ENCODE results near the gene CACNB4.
A peak's percentile ranks its signal among the peaks of the same experiment; 100 is the strongest.
"Not testable (repeated sequence)": the region's sequence is repeated elsewhere in the genome, so short reads cannot be mapped to it uniquely, and the experiment has no call there.

The CACNB4 gene

DNA sequence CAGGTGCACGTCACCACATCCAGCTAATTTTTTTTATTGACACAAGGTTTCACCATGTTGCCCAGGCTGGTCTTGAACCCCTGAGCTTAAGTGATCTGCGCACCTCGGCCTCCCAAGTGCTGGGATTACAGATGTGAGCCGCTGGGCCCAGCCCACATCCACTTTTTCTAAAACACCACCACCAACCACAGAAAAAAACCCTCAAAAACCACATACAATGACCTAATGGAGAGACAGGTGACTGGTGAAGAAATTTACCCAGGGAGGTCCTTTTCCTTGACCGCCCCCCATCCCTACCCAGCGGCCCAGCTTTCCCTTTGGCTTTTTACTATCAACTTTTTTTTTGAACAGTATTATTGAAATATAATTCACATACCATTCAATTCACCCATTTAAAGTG lies 47.9 kb downstream of the CACNB4 start:
- no peak for DNase-seq (ENCODE audit: low spot score)

DNA sequence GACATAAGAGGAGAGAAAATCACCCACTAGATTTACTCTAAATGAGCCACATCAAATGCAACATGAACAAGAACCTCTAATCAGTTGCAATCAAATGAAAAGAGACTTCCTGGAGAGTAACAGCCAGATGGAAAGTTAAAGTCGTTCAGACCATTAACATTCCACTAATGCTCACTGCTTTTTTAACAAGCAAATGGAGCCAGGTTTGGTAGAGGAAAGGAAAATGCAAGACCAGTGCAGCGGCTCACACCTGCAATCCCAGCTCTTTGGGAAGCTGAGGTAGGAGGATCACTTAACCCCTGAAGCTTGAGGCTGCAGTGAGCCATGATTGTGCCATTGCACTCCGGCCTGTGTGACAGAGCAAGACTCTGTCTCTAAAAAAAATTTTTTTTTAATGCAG lies 48.5 kb downstream of the CACNB4 start:
- DNase-seq (ENCODE audit: low spot score) = no peak

DNA sequence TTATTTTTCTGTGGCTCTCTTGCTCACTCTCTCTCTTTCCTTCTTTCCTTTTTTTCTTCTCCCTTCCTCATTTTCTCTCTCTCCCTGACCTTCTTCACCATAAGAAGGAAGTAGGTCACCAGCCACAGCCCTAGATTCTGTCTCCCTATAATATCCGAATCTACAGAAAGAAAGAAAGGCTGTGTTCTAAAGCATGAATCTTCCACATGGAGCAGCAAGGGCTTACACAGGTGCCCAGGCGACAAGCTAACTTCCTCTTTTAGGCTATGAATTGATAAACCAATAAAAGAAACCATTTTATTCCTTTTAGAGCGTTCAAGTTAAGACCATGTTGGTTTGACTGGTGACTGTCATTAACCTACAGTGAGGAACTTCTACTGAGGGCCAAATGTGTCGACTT lies 49.3 kb downstream of the CACNB4 start:
- no peak for DNase-seq (ENCODE audit: low spot score)

DNA sequence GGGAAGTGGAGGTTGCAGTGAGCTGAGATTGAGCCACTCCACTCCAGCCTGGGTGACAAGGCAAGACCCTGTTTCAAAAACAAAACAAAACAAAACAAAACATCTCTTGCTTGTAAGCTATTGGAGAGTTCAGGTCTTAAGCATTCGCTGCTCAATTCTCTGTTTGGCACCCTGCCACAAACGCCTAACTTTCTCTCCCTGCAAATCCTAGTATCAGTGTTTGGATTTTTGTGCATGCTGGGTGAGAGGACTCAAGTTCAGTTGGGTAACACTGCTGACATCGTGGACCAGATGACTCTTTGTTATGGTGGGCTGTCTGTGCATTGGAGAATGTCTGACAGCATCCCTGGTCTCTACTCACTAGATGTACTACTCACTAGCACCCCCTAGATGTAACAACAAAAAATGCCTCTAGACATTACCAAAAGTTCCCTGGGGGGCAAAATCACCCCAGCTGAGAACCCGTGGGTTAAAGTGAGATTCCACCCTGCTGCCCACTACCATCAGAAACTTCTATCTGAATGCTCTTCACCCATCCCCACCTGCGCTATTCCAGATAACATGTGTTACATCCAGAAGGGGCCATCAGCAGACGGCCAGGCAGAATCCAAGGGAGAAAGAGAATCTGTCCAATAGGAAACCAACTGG lies 50.9 kb downstream of the CACNB4 start:
- DNase-seq (ENCODE audit: low spot score) = peak; percentile 44

DNA sequence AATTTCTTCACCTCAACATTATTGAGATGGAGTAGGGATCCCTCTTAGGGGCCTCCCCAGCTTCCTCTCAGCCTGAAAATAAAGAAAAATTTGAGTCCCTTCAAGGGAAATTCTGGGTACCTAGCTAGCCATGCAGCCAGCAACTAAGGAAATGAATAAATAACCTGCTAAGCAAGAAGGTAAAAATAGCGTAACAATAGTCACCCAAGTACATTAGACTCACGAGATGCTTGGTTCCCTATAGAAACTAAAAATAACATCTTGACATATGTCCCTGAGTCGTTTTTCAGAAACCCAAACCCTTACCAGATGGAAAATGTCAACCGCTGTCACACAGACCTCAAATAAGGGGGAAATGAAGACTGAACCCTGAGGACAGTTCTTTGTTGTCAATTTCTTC lies 51.9 kb downstream of the CACNB4 start:
- DNase-seq (ENCODE audit: low spot score) = no peak

DNA sequence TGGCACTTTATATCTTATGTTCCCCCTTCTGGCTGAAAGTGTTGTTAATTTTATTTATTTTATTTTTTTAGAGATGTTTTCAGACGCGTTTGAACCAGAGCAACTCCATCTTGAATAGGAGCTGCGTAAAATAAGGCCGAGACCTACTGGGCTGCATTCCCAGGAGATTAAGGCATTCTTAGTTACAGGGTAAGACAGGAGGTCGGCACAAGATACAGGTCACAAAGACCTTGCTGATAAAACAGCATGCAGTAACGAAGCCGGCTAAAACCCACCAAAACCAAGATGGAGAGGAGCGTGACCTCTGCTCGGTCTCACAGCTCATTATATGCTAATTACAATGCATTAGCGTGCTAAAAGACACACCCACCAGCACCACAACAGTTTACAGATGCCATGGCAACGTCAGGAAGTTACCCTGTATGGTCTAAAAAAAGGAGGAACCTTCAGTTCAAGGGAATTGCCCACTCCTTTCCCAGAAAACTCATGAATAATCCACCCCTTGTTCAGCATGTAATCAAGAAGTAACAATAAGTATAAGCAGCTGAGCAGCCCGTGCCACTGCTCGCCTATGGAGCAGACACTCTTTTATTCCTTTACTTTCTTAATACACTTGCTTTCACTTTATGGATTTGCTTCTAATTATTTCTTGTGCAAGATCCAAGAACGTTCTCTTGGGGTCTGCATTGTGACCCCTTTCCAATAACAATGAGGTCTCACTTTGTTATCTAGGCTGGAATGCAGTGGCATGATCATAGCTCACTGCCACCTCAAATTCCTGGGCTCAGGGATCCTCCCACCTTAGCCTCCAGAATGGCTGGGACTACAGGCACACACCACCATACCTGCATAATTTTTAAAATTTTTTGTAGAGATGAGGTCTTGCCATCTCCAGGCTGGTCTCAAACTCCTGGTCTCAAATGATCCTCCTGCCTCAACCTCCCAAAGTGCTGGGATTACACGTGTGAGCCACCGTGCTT lies 55.9 kb downstream of the CACNB4 start:
- no peak for DNase-seq (ENCODE audit: low spot score)

DNA sequence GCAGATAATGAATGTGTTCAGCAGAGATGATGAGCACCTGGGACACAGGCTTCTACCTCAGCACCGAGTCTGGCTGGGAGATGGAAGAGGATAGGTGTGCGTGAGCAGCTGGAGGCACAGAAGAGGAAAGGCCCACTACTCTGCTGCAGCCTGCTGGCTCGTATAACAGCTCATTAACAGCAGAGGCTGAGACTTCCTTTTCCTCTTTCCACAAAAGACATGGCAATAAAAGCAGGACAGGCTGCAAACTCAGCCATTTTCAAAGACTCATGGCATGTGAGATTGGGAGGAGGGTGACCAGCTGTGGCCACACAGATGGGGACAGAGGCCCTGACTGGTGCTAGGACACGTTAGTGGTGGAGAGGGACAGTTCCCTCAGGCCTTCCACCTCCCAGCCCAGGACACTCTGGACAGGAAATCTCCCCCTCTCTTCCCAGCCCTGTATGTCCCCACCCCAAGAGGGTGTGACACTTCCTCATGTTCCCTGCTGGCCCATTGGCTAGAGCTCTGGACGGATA lies 60.3 kb downstream of the CACNB4 start:
- DNase-seq (ENCODE audit: low spot score) = no peak

DNA sequence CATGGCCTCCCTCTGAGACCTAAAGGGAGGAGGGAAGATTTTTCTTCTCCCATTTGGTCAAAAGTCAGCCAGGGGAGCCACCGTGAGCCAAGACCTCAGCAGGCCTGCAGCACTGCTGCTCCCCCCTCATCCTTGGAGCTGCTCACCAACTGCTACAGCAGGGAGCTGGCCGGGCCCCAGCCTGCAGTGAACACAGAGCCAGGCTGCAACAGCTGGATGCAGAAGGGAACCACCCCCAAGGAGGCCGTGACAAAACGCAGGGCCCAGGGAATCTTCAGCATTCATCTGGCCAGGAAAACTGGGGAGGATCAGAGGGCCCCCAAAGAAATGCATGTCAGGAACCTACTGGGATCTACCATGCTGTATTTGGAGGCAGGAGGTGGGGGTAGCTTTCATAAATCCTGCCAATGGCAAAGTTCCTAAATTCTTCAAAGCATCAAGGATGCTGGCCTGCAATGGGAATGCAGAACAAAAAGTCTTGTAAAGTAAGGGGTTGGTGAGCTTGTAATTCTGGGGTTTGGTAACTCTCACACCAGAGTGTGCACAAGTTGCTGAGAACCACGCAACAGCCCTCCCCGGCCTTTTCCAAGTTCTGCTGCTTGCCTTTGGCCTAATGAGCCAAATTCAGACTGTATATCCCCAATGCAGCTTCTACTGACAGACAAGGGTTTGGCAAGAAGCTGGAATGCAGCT lies 61.0 kb downstream of the CACNB4 start:
- no peak for DNase-seq (ENCODE audit: low spot score)

DNA sequence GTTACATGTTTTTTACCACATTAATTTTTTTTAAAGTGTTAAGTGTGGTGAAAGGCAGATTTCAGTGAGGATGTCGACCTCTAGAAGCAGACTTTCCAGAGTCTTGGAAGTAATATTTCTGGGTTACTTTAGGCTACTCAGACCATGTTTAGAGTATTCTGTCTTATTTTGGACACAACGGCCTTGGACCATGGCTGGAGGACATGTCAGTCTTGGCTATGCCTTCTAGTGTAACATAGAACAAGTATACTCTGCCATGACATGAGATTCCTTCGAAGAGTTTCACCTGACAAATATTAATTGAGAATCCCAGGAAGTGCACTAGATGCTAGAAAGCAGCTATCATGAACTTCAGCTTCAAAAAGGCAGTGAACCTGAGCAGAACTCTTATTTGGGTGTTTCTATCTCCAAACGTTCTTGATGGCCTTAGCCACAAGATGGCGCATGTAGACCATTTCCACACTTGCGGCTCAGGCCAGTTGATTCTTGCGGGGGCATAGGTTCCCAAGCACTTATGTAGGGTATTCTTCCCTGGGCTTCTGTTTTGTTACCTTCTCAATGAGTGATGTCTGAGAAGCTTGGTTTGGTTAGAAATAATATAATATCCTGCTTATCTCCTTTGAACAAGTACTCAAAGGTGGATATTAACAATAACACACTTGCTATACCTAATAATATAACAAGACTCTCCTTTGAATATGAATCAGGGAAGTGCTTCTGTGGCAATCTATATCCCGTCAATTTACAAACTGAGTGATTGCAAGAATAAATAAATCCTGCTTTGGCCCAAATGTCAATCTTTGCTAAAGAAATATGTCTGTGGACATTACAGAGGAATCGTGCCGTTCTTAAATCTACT lies 62.0 kb downstream of the CACNB4 start:
- peak; percentile 62 for DNase-seq (ENCODE audit: low spot score)

DNA sequence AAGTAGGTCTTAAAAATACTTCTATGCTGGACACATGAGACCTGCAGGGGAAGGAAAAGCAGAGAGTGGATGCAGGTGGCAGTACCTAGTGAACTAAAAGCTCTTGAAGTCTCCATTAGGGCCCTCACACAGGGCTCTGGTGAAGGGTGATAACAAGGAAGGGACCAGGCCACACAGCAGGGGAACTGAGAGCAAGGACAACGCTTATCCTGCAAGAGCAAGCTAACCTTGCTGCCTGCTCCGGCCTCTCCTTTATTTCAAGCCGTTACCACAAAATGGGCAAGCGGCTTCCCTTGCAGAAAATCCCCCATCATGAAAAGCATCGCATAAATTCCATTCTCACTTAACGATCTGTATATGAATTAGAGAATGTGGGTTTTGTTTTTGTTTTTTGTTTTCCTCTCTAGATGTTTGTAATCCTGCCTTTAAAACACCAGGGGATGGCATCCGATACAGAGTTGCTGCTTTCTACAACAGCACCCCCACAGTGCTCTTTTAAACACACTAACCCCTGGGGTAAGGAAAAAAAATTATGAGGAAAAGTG lies 64.5 kb downstream of the CACNB4 start:
- DNase-seq (ENCODE audit: low spot score) = no peak

DNA sequence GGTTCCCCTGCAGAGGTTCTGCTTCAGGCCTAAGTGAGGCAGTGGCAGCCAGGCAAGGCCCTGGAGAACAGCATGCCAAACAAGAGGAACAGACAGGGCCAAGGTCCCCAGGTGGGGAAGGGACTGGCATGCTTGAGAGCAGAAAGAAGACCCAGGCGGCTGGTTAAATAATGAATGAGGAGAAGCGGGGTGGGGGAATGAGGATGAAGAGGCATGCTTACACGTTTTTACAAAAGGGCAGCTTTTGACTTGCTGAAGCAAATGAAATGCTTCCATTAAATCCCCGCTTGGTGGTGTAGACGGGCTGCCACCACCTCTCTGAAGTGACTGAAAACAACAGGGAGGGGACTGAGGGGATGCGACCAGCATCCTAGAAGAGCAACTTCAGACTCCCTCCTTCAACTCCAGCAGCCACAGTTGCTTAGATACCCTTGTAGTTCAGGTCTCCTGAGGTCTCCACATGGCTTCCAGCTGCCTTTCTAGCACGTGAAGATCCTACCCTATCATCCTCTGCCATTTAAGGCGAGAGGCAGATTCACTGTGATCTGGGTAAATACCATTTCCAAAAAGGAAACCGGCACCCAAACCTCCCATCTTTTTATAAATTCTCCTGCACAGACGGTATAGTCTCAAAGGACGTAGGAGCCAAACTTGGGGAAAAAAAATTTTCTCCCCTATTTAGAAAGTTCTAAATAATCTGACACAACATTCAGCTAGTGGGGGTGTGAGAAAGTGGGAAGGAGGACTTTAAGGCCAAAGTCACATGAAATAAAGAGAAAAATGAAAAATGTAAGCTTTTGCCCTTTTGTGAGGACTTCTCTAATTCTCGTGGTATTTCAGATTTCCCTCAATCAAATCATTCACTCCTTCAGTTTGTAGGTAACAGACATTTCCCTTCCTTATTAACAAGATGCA lies 65.6 kb downstream of the CACNB4 start:
- DNase-seq (ENCODE audit: low spot score) = no peak

DNA sequence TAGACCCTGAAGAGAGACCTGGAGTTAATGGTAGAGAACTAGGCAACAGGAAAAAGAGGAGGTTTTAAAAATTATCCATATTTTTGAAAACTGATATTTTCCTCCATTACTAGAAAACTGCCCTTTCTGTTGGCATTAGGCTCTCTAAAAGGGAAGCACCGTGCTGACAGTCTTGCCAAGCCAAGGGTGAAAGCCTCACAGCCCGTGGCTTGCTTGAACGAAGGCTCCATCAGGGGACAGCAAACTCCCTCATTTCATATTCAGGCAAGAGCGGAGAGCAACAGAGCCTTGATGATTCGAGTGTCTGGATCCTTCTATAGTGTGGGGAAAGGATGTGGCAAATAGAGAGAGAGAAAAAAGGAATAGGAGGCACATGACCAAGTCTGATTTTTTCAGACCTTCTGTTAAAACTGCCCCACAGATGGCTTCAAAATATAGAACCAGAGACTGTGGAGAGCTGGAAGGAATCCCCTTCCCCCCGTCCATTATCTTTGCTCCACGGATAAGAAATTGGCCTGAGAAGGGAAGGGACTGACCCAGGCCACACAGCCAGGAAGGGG lies 67.0 kb downstream of the CACNB4 start:
- DNase-seq (ENCODE audit: low spot score) = no peak

DNA sequence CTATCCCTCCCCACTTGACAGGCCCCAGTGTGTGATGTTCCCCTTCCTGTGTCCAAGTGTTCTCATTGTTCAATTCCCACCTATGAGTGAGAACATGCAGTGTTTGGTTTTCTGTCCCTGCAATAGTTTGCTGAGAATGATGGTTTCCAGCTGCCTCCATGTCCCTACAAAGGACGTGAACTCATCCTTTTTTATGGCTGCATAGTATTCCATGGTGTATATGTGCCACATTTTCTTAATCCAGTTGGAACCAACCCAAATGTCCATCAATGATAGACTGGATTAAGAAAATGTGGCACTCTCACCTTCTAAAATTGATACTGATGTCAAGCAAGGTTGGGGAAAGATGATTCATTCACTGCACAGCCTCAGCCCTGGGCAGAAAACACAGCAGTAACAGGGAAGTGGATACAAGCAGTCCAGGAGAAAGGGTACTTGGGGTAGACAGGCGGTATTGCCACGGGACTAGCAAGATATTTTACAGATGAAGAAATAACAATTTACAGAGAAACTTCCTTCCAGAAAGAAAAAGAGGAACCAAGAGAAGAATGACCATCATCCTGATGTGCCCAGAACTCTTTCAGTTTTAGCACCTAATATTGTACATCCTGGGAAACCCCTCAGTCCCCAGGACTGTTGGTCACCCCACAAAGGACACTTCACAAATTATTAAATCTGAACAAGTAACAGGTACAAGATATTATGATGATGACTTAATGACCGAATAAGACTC lies 68.1 kb downstream of the CACNB4 start:
- DNase-seq (ENCODE audit: low spot score) = not testable (repeated sequence)

DNA sequence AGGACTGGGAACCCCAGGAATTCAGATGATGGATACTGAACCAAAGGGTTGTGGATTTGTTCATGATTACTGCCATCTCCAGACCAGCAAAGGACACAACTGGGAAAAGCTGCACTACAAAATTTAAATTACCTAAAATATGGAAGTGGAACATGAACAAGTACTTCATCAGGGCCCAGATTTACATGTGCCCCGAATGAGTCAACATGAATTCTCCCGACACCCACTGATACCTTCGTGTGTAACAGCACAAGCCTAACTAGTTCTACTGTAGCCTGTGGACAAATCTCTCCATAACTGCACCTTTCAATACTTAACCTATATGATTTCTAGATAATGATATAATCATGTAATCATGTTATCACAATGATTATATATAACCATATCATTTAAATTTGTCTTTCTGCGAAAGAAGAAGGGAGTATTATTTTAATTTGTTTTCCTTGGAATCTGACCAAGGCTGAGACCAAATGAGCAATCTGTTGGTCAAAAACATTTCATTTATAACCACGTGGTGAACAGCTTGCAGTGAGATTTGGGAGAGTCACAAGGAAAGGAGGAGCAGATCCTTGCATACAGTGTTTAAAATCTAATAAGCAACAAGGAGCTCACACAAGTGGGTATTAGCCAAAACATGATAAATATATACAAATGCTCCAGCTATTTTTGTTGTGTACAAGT lies 70.5 kb downstream of the CACNB4 start:
- no peak for DNase-seq (ENCODE audit: low spot score)

DNA sequence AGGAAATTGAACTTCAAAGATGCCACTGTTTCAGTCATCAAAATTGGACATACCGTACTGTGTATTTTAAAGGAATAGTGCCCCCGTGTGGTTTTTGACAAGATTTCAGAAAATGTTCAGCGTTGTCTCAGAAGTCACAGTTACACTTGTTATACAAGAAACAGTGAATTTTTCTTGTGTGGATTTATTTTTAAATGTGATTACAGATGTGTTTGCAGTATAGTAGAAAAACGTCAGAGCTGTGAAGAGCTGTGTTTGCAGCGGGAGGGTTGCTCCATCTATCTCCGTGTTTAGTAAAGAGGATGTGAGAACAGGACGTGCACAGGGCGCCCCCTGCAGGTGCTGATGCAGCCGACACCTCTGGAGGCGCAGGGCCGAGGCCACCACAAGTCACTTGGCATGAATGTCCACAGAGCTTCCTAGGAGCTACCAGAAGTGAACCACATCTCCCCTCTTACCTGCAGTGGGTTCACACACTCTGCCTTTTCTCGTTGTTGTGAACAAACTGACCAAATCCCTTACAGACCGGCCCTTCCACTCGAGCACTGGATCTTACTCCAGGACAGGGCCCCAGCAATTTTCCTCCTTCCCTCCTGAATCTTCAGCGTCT lies 73.1 kb downstream of the CACNB4 start:
- peak; percentile 64 for DNase-seq (ENCODE audit: low spot score)

DNA sequence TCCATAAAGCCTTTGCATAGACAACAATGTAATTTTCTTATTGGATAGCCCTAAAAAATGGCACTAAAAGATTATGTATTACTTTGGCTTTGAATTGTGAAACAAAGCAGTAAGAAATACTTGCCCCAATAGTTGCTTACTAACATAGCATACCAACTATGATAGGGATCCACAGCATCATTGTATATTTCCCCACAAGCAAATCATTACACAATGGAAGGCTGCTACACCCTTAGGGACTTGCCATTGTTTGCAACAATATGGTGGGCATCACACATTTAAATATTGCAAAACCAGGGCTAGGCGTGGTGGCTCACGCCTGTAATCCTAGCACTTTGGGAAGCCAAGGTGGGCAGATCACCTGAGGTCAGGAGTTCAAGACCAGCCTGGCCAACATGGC lies 74.4 kb downstream of the CACNB4 start:
- no peak for DNase-seq (ENCODE audit: low spot score)

DNA sequence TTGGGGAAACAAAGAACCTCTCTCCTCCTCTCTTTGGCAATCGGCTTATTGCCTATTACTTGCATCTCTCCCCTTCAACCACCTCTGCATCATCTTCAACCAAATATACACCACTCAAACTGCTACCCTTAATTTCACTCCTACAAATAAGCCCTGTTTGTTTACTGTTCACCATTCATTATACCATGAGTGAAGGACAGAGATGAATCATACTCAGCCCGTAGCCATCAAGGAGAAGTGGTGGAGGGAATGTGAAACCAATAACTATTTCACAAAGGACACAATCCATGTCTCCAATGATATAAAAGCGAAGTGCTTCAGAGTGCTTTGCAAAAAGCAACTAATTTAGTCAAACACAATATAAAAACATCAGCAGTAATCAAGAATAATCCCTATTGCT lies 76.8 kb downstream of the CACNB4 start:
- no peak for DNase-seq (ENCODE audit: low spot score)

DNA sequence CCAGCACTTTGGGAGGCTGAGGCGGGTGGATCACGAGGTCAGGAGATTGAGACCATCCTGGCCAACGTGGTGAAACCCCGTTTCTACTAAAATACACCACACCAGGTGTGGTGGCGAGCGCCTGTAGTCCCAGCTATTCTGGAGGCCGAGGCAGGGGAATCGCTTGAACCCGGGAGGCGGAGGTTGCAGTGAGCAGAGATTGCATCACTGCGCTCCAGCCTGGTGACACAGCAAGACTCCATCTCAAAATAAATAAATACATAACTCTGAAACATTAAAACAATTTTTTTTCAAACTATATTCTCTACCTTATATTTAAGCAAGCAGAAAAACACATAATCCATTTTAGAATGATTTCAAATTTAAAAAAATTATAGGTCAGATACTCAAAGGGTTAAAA lies 77.8 kb downstream of the CACNB4 start:
- not testable (repeated sequence) for DNase-seq (ENCODE audit: low spot score)
